GM21526 (cell line): ENCODE data around the gene PIAS4.

Experiments used
- ATAC-seq: cut with Tn5 transposase; IDR thresholded peaks from one replicate; pipeline ENCODE4 v1.9.1; 2021; ENCODE audit warnings: moderate library complexity; ENCODE audit not compliant: unreplicated experiment, low FRiP score

Gene PIAS4

DNA sequence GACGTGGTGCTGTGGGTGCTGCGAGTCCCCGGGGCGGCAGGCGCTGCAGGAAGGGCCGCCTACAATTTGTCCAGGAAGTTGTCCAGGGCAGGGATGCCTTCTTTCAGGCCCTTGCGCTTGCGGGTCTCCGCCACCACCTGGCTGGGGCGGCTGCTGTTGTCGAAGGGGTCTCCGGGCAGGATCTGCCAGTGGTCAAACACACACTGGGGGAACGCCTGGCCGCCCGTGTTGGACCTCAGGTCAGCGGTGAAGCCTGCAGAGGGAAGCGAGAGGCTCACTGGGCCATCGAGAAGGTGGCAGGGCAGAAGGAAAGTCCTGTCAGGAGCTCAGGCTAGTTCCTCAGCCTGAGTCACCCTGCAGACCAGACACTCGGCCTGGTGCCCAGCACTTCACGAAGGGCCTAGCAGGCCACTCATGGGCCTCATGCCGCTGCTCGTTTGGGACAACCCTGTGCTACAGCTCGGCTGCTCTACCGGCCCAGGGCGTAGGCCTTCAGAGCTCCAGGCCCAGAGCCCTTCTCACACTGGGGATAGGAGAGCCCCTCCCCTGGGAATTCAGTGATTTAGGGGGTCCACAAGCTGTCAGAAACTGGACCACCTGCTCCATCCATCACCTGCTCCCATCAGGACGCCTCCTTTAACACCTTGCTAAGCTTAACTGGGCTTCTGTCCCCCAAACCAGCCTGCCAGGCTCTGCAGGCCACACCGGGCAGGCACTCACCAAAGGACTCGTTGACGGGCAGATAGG is 30.9 kb upstream of the PIAS4 start:
- ATAC-seq: no peak

DNA sequence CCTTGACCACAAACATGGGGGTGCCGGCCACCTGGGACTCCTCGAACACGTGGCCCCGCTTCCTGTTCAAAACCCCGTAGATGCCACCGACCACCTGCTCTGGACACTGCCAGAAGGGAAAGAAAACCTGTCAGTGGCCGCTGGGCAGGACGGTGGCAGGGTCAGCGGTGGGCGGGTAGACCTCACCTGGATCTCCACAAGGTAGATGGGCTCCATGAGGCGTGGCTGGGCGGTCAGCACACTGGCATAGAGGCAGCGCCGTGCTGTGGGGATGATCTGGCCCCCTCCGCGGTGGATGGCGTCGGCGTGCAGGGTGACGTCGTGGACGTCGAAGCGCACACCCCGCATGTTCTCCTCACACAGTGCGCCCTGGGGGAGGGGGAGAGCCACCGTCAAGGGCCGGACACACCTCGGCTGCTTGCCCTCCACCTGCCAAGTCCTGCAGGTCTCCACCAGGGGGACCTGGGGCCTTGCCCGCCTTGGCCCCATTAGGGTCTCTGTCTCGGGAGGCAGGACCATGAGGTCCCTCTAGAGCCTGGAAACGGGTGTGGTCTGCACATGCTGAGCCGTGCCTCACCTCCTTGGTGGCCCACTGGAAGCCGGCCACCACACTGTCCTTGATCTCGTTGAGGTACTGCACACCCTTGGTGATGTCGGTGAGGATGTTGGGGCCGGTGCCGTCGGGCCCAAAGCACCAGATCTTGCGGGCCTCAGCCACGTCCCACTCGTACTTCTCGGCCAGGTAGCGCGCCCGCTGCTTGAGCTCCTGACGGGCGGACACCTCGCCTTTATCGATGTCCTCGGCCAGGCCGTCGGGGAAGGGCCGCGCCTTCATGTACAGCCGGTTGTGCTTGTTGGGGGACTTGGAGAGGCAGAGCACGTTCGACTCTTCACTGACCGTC is 30.0 kb upstream of the PIAS4 start:
- ATAC-seq: no peak

DNA sequence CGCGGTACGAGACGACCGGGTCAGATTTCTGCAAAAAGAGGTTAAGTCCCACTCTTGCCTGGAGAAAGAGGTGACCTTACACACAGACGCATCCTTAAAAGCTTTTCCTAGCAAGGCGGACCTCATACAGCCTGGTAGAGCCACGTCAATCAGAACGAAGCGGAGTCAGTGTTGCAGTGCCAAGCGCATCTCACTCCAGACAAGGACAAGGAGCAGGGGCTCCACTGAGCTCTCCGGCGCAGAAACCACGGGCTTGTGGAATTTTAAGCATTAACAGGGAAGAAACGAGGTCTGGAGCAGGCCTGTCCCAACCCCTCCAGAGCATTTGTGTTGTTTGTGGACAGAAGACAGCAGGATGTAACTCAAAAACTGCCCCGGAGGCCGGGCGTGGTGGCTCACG is 29.4 kb upstream of the PIAS4 start:
- ATAC-seq: no peak

DNA sequence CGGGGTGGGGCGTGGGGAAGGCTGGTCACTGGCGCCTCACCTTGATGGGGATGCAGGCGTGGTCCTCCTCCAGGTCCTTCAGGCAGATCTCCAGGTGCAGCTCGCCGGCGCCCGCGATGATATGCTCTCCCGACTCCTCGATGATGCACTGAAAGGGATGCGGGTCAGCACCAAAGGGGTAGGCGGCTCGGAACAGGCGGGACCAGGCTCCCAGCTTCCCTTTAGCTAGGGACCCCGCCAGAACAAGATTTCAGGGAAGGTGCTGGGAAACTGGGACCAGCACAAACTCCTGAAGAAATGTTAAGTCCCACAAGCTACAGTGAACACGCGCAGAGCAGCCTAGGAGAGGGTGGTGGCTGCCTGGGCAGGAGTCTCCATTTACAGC is 28.3 kb upstream of the PIAS4 start:
- no peak for ATAC-seq

DNA sequence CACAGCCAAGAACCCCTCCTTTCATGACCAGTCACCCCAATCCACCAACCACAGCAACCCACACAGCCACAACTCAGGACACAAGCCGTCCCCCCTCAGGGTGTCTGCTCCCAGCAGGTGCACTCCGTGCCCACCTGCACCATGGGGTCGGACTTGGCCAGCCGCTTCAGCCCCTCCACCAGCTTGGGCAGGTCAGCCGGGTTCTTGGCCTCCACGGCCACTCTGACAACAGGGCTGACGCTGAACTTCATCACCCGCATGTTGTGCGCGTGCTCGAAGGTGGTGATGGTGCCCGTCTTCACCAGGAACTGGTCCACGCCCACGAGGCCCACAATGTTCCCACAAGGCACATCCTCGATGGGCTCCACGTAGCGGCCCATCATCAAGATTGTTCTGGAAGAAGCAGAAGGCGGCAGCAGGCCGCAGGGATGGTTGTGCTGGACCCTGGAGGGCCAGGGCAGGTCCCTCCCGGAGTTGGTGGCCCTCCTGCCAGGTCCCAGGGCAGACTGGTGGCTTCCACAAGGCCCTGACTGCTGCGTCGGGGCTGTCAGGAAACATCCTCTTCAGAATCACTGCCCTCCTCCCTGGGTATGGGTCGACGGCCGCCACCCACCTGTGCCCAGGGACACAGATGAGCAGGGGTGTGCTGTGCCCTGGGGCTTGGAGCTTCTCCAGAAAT is 27.7 kb upstream of the PIAS4 start:
- ATAC-seq: no peak

DNA sequence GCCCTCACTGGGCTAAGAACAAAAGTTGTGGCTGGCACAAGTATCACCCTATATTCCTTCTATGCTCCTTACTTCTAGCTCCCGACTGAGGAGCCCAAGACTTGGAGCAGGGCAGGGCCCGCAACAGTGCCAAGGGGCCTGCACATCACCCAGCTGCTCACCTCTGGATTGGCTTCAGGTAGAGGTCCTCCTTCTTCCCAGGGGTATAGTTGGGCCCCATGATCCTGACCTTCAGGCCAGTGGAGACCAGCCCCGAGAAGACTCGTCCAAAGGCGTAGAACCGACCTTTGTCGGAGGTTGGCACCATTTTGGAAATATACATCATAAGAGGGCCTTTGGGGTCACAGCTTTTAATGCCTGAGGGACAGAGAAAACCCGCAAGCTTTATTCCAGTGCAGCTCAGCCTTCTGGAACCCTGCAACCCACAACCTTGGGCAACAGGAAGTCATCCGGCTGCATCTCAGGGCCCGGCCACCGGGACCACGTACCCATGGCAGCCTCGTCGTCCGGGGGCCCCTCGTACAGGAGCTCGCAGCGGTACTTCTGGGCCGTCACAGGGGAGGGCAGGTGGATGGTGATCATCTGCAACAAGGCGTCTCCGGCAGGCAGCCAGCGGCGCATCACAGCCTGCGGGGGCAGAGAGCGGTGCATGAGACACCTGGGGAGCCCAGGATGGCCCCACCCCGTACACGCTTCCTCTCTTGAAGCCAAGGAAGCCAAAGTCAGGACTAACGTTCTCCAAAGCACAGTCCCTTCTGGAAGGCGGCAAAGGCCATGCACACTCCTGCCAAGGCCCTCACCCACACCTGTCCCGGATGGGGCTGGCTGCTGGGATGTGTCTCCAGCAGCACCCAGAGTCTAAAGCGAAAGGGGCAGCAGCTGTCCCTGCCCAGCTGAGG is 26.9 kb upstream of the PIAS4 start:
- ATAC-seq: no peak

DNA sequence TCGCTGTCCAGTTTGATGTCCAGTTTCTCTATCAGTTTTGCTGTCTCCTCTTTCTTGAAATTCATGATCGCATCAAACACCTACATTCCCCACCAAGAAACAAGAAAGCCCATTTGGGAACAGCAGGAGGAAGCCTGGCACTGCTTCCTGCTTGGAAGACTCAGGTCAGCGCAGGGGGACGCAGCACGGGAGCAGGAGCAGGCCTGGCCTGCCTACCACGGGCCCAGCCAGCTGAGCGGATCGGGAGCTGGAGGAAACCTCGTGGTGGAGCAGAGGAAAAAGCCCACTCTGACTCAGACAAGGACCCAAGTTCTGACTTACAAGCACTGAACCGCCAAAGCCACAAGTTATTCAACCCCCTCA is 26.2 kb upstream of the PIAS4 start:
- no peak for ATAC-seq

DNA sequence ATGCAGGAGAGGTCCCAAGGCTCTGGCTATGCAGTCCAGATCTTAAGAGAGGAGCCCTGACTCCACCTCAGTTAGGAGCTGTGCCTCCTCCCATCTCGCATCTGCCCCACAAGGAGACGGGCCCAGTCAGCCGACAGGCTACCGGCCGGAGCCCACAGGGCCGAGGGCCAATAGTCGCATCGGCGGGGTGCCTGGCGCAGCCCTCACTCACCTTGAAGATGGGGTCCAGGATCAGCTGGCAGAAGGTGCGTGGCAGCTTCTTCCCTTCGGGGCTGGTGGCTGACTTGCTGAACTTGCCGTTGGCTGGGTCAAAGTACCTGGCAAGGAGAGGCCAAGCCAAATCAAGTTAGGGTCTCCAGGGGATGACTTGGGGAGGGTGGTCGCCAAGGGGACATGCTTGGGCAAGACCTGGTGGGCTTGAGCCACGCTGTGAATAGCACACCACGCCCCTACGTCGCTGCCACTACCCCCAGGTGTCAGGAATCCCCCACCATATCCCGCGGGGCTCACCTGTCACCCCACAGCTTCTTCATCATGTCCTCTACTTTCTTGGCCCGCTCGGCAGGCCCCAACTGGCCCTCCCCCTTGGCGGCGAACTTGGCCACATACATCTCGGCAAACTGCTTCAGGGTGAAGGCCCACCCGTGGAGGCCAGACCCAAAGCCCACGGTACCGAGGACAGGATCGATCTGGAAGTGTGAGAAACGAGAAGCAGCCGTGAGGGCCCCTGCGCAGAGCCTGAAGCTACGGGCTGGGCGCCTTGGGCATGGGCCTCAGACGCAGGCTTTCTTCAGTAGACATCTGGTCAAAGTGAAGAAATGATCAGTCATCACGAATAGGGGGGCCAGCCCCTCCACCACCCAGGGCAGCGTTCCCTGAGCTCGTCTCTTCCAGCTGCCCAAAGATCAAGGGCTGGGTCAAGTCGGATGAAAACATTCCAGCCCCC is 25.5 kb upstream of the PIAS4 start:
- ATAC-seq: no peak

DNA sequence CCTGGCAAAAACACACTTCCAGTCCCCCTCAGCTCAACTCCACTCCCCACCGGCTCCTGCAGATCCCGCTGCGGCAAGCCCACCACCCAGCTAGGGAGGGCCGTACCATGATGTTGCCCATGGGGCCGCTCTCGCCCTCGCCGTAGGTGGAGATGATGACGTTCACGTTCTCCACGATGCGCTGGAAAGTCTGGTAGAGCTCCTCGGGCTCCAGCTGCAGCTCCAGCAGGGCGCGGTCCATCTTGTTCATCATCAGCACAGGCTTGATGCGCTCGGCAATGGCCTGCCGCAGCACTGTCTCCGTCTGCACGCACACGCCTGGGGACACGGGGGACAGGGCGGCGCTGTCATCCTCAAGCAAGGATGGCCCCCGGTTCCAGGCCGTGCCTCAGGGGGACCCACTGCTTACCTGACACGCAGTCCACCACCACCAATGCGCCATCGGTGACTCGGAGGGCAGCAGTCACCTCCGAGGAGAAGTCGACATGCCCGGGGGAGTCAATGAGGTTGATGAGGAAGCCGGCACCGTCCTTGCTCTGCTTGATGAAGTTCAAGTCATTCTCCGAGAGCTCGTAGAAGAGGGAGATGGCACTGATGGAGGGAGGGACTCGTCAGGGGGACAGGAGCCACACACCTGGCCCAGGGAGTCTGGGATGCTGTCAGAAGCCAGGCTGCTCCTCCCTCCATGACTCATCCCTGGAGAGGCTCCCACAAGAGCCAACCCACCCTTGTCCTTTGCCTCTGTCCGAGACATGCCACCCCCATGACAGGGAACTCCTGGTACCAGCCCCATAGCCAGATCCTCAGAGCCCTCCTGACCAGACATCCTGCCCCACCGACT is 24.6 kb upstream of the PIAS4 start:
- ATAC-seq: no peak

DNA sequence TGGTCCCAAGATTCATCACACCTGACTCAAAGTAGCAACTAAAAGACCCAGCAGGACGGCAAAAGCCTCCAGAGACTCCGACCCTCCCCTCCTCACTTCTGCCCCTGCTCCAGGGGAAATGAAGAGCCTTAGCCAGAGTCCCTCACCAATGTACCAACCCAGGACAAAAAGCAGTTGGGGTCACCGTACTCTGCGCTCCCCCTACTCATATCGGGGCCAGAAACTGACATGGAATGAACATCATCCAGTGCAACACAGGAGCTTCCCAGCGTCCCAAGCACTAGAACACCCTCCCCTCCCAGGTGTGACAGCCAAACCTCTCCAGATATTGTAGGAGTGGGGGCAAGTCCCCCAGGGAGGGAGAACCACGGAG is 24.0 kb upstream of the PIAS4 start:
- no peak for ATAC-seq

DNA sequence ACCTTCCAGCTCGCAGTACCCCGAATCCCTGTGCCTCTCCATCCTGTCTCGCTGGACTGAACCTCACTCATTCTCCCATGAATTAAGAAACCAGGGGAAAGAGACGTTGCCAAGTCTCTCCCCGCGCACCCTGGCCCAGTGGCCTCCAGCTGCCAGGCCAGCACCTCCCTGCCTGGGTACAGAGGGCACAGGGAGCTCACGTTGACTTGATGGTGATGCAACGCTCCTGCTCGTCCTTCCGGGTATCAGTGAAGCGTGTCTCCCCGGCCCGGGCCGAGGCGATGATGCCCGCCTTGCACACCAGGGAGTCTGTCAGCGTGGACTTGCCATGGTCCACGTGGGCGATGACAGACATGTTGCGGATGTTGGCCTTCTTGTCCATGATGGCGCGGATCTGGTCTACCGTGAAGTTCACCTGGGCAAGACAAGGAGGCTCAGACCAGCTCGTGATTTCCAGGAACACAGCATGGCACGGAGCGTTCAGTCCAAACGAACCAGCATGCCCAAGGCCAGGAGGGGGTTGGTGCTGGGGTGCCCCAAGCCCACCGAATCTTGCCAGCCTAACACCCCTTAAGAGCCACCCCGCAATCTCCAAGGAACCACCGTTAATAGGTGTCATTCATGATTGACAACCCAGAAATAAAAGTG is 23.5 kb upstream of the PIAS4 start:
- ATAC-seq: no peak

DNA sequence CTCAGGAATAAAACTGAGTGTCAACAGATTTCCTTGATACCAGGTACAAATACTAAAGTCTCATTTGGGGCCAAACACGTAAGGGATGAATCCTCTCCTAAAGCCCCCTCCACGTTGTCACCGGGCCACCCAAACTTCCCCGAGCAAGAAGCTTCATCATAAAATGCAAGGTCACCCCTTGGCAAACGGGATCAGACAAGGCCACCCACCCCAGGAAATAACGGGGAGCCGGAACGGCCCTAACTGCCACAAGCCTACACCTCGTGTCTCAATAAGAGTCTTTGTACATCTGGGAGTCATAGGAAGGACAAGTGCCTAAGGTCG is 23.0 kb upstream of the PIAS4 start:
- ATAC-seq: no peak

DNA sequence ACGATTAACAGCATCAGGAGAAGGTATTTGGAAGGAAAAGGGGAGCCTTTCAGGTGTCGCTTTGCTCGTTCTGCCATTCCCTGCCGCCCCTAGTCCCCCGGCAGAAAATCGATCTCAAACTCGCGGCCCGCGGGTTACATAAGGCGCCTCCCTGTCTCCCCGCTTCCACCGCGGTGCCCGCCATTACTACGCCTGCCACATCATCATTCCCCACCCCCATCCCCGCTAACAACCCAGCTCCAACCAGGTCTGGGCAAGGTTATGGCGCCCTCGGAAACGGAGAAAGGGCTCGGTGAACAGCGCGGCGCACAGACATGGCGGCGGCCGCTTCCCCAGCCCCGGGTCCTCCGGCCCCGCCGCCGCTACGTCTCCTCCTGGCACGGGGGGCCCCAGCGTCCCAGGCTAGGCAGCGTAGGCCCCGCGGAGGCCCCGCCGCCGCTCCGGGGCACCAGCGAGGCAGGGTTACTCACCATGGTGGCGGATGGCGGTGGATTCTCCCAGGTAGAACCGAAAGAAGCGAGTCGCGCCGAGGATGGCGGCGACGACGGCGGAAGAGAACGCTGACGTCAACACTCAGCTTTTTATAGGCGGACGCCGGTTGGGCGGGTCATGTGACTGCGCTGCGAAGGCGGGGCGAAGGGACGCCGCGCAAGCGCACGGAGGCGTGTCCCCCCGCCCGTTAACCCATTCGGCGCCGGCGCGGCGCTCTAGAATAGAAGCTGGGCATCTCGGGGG is 22.5 kb upstream of the PIAS4 start, which contains the start of gene EEF2:
TSS of gene EEF2 (minus strand) at position 556 of the 735 bp plus-strand sequence. CDS start at position 473, 83 bp downstream.
- ATAC-seq: peak; percentile 45

DNA sequence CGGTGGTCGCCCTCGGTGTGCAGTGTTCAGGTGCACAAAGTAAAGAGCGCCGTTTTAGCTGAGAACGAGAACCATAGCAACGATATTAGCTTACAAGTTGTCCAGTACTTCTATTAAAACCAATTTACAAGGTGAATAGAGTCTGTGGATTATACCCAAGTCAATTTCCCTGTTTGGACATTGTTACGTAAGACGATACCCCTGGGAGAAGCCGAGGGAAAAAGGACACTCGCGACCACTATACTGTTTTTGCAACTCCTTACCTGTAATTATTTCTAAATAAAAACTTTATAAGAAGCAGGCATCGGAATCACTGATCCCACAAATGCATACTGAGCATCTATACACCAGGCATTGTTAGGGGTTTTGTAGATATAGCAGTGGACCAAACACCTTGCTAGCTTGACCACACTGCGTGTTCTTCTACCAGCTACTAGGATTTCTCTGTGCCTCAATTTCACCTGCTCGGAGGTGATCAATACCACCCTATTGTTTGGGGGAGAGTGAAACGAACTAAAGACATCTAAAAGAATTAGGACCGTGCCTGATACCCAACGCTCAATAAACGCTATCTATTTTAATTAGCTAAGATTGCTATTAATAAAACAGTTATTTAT is 21.8 kb upstream of the PIAS4 start:
- ATAC-seq: no peak

DNA sequence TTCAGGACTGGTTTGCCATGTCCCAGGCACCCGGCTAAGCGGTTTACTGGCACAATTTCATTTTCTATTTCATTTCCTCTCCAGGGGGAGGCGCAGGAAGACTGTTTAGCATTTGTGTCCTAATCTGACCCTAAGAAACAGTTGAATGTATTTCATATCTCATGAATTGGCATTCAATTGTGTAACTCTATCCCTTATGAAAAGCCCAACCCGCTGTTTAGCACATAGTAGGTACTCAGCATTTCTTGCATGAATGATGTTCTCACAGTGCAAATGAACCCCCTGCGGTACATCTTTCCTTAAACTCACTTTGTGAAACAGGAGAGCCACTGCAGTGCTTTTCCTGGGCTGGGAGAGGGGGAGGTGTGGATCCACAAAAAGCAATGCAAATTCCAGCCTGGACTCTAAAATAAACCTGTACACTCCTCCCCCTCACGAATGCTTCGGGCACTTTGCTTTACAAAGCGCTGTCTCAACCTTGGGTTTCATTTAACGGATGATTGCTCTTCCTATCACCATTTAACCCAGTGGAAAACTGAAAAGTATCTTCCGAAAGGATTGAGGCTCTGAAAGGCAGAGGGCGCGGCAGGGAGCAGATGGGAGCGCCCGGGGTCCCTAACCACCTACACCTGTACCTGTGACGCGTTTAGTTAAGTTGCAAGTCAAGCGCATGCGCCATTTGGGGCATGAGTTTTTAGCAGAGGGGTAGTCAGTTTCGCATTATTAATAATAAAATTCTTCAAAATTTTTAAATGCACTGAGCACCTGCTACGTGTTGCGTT is 21.1 kb upstream of the PIAS4 start:
- ATAC-seq: no peak
